CD1c-positive myeloid dendritic cell (primary cell): Measurements from ENCODE around the gene DCST1.
A peak's percentile ranks its signal among the peaks of the same experiment; 100 is the strongest.

Experiments used
- DNase-seq: peaks from one replicate; pipeline ENCODE4 v3.0.0-alpha.2; 2016; ENCODE audit errors: extremely low spot score

The DCST1 gene

GRCh38 chr1:155001675-155002463 is 31.8 kb upstream of the DCST1 start:
- peak; percentile 98 for DNase-seq

GRCh38 chr1:155002464-155003226 is 31.0 kb upstream of the DCST1 start, which contains the start of gene ZBTB7B:
Gene ZBTB7B, plus strand, starts transcription at chr1:155002802. Its CDS starts 11,859 bp downstream, at chr1:155014661.
- DNase-seq: no peak

- DNase-seq: no peak
These were observed 30.3 kb upstream of the DCST1 start for GRCh38 chr1:155003227-155003765.

- no peak for DNase-seq
These were observed 29.8 kb upstream of the DCST1 start for GRCh38 chr1:155003766-155004351.

- no peak for DNase-seq
These were observed 29.1 kb upstream of the DCST1 start for GRCh38 chr1:155004352-155005075.

GRCh38 chr1:155005076-155006011 is 28.3 kb upstream of the DCST1 start:
- DNase-seq: peak; percentile 31

- DNase-seq: peak; percentile 54
These were observed 27.0 kb upstream of the DCST1 start for GRCh38 chr1:155006601-155007101.

- DNase-seq: no peak
These were observed 26.3 kb upstream of the DCST1 start for GRCh38 chr1:155007251-155007828.

- peak; percentile 17 for DNase-seq
These were observed 25.3 kb upstream of the DCST1 start for GRCh38 chr1:155008015-155008941.

- no peak for DNase-seq
These were observed 24.4 kb upstream of the DCST1 start for GRCh38 chr1:155009221-155009711.

- DNase-seq: no peak
These were observed 23.9 kb upstream of the DCST1 start for GRCh38 chr1:155009742-155010141.

GRCh38 chr1:155010211-155010918 is 23.3 kb upstream of the DCST1 start:
- DNase-seq: peak; percentile 50

GRCh38 chr1:155011004-155011416 is 22.6 kb upstream of the DCST1 start:
- DNase-seq: no peak

- no peak for DNase-seq
These were observed 22.1 kb upstream of the DCST1 start for GRCh38 chr1:155011437-155012025.

- DNase-seq: peak; percentile 71
These were observed 21.5 kb upstream of the DCST1 start for GRCh38 chr1:155012026-155012546.

- DNase-seq: peak; percentile 51
These were observed 20.6 kb upstream of the DCST1 start for GRCh38 chr1:155012776-155013602.
